Mesenchymal stem cell (in vitro differentiated cells and primary cell): ENCODE results near the gene CACNA1C.

Experiments used
- DNase-seq: peaks from one replicate; pipeline ENCODE4 v3.0.0-alpha.2; 2013
- H2AFZ ChIP-seq: one replicate; pipeline ENCODE4 v1.6.1; 2013; ENCODE audit warnings: low read depth, mild to moderate bottlenecking, control low read depth, inconsistent platforms, low read length, moderate library complexity
- H2AK5ac ChIP-seq: 2 replicates; pipeline ENCODE4 v1.6.1; 2013; ENCODE audit warnings: low read length, moderate library complexity, mild to moderate bottlenecking, inconsistent platforms; ENCODE audit not compliant: severe bottlenecking
- H2BK120ac ChIP-seq: one replicate; pipeline ENCODE4 v1.6.1; 2013; ENCODE audit warnings: low read depth, mild to moderate bottlenecking, inconsistent platforms, low read length, moderate library complexity
- H2BK12ac ChIP-seq, 2 experiments: one replicate each; pipeline ENCODE4 v1.6.1; 2013; ENCODE audit warnings: inconsistent platforms in 2 of 2, low read length in 2 of 2, mild to moderate bottlenecking in 2 of 2, moderate library complexity in 2 of 2, control low read depth in 1 of 2
- H2BK15ac ChIP-seq: one replicate; pipeline ENCODE4 v1.6.1; 2013; ENCODE audit warnings: mild to moderate bottlenecking, low read depth, inconsistent platforms; ENCODE audit not compliant: poor library complexity, severe bottlenecking
- H2BK5ac ChIP-seq: 2 replicates; pipeline ENCODE4 v1.6.1; 2013; ENCODE audit warnings: low read depth, mild to moderate bottlenecking, low read length, control low read depth, inconsistent platforms; ENCODE audit not compliant: poor library complexity, severe bottlenecking
- H3K14ac ChIP-seq, 2 experiments: one replicate each; pipeline ENCODE4 v1.6.1; 2013; ENCODE audit warnings: inconsistent platforms in 2 of 2, low read length in 2 of 2, control low read depth in 1 of 2, mild to moderate bottlenecking in 1 of 2, moderate library complexity in 1 of 2
- H3K18ac ChIP-seq, 2 experiments: one replicate each; pipeline ENCODE4 v1.6.1; 2013; ENCODE audit warnings: inconsistent platforms in 2 of 2, low read length in 2 of 2, control low read depth in 1 of 2, low read depth in 1 of 2, mild to moderate bottlenecking in 1 of 2
- H3K23ac ChIP-seq, 2 experiments: one replicate each; pipeline ENCODE4 v1.6.1; 2013; ENCODE audit warnings: inconsistent platforms in 2 of 2, low read length in 2 of 2, mild to moderate bottlenecking in 2 of 2, moderate library complexity in 2 of 2, control low read depth in 1 of 2
- H3K27ac ChIP-seq: 2 replicates; pipeline ENCODE4 v1.5.1; 2013; ENCODE audit warnings: mild to moderate bottlenecking, moderate library complexity, low read length, control low read depth, inconsistent platforms; ENCODE audit not compliant: poor library complexity, severe bottlenecking
- H3K27me3 ChIP-seq, 2 experiments: 2 replicates each; pipeline versions ENCODE4 v1.6.1 to v1.7.0; 2013; ENCODE audit warnings: low read length in 2 of 2, mild to moderate bottlenecking in 2 of 2, moderate library complexity in 2 of 2, control low read depth in 1 of 2, inconsistent platforms in 1 of 2; ENCODE audit not compliant: control insufficient read depth in 1 of 2, insufficient read depth in 1 of 2
- H3K36me3 ChIP-seq, 2 experiments: 2 replicates each; pipeline versions ENCODE4 v1.6.1 to v1.7.0; 2013; ENCODE audit warnings: low read length in 2 of 2, control low read depth in 1 of 2, inconsistent platforms in 1 of 2, low read depth in 1 of 2, mild to moderate bottlenecking in 1 of 2; ENCODE audit not compliant: insufficient read depth in 2 of 2, control insufficient read depth in 1 of 2
- H3K4ac ChIP-seq, 2 experiments: one replicate each; pipeline ENCODE4 v1.6.1; 2013; ENCODE audit warnings: inconsistent platforms in 2 of 2, low read length in 2 of 2, mild to moderate bottlenecking in 2 of 2, moderate library complexity in 2 of 2, control low read depth in 1 of 2, low read depth in 1 of 2
- H3K4me1 ChIP-seq: 2 replicates; pipeline ENCODE4 v1.6.1; 2013; ENCODE audit warnings: low read depth, low read length, control low read depth; ENCODE audit not compliant: control insufficient read depth, insufficient read depth
- H3K4me2 ChIP-seq: 2 replicates; pipeline ENCODE4 v1.6.1; 2013; ENCODE audit warnings: low read length, mild to moderate bottlenecking, inconsistent platforms; ENCODE audit not compliant: poor library complexity, severe bottlenecking
- H3K4me3 ChIP-seq, 2 experiments: 2 replicates each; pipeline versions ENCODE4 v1.5.1 to v1.7.0; 2013; ENCODE audit warnings: low read length in 2 of 2, mild to moderate bottlenecking in 2 of 2, control low read depth in 1 of 2, low read depth in 1 of 2; ENCODE audit not compliant: insufficient read depth in 1 of 2
- H3K79me1 ChIP-seq: replicated peaks from 2 replicates; pipeline ENCODE4 v1.6.1; 2013; ENCODE audit warnings: mild to moderate bottlenecking, control low read depth, low read length, inconsistent platforms; ENCODE audit not compliant: poor library complexity, severe bottlenecking
- H3K9ac ChIP-seq: 2 replicates; pipeline ENCODE4 v1.7.0; 2013; ENCODE audit warnings: mild to moderate bottlenecking, low read length, moderate library complexity
- H3K9me3 ChIP-seq: 2 replicates; pipeline ENCODE4 v1.7.0; 2013; ENCODE audit warnings: mild to moderate bottlenecking, low read length; ENCODE audit not compliant: control insufficient read depth
- H4K8ac ChIP-seq: one replicate; pipeline ENCODE4 v1.6.1; 2013; ENCODE audit warnings: inconsistent platforms, mild to moderate bottlenecking, low read length, moderate library complexity
- H4K91ac ChIP-seq: one replicate; pipeline ENCODE4 v1.6.1; 2013; ENCODE audit warnings: mild to moderate bottlenecking, low read length, inconsistent platforms
- WGBS: methylation state at CpG from one replicate; pipeline ENCODE4 v1.1.7; 2013; ENCODE audit warnings: mixed read lengths; 5-methylcytosine and 5-hydroxymethylcytosine counted together

The CACNA1C gene

GRCh38 chr12:2483713-2484112, 430.9 kb downstream of the CACNA1C start:
- Histone ChIP-seq H3K9me3 (no peaks in the 10 kb centered on the region), H2BK15ac (no peak overlapping the region), H3K4me2 (no peak overlapping the region), H3K27me3 (peaks cover 0 to 16% of the 10 kb centered on the region in 2 experiments), H2AFZ (no peak overlapping the region), H4K8ac (no peak overlapping the region), H4K91ac (no peak overlapping the region), H3K36me3 (peaks cover 0 to 46% of the 10 kb centered on the region in 2 experiments), H3K79me1 (no peaks in the 10 kb centered on the region), H3K4me3 (no peak overlapping the region), H3K27ac (no peak overlapping the region), H2BK120ac (no peak overlapping the region), H3K14ac (no peak overlapping the region), H2BK12ac (no peak overlapping the region), H3K9ac (no peak overlapping the region), H3K23ac (no peak overlapping the region), H2BK5ac (no peak overlapping the region), H2AK5ac (no peak overlapping the region), H3K4ac (no peak overlapping the region), H3K18ac (no peak overlapping the region), H3K4me1 (no peaks in the 10 kb centered on the region)
- DNase-seq = no peak
- WGBS = 89% methylated on average over 3 of the region's 3 CpGs

- Histone ChIP-seq H3K79me1 (no peaks in the 10 kb centered on the region), H3K27ac (no peak overlapping the region), H3K9ac (no peak overlapping the region), H3K4me3 (no peak overlapping the region), H2AK5ac (no peak overlapping the region), H3K36me3 (peaks cover 0 to 48% of the 10 kb centered on the region in 2 experiments), H2BK12ac (no peak overlapping the region), H3K23ac (no peak overlapping the region), H4K8ac (no peak overlapping the region), H2BK120ac (no peak overlapping the region), H4K91ac (no peak overlapping the region), H3K27me3 (peaks cover 0 to 13% of the 10 kb centered on the region in 2 experiments), H3K9me3 (no peaks in the 10 kb centered on the region), H2BK15ac (no peak overlapping the region), H2BK5ac (no peak overlapping the region), H3K4me2 (no peak overlapping the region), H3K14ac (no peak overlapping the region), H3K4ac (peak overlapping the region in 1 of 2 experiments; percentile 48), H3K18ac (no peak overlapping the region), H3K4me1 (no peaks in the 10 kb centered on the region), H2AFZ (no peak overlapping the region)
- no peak for DNase-seq
- WGBS = 79% methylated on average over 9 of the region's 13 CpGs
These were observed 431.5 kb downstream of the CACNA1C start for GRCh38 chr12:2484141-2484776.

- no peak overlapping the region for H2BK120ac ChIP-seq
- peaks cover 0 to 46% of the 10 kb centered on the region in 2 experiments for H3K36me3 ChIP-seq
- H3K79me1 ChIP-seq = no peaks in the 10 kb centered on the region
- no peak overlapping the region for H4K91ac ChIP-seq
- peaks cover 0 to 13% of the 10 kb centered on the region in 2 experiments for H3K27me3 ChIP-seq
- H3K14ac ChIP-seq = no peak overlapping the region
- H2AFZ ChIP-seq = no peak overlapping the region
- H3K4me2 ChIP-seq = no peak overlapping the region
- no peak overlapping the region for H2BK12ac ChIP-seq
- H3K4ac ChIP-seq = no peak overlapping the region
- H2AK5ac ChIP-seq = no peak overlapping the region
- H3K18ac ChIP-seq = no peak overlapping the region
- no peaks in the 10 kb centered on the region for H3K4me1 ChIP-seq
- no peak overlapping the region for H3K4me3 ChIP-seq
- H3K9ac ChIP-seq = no peak overlapping the region
- no peak overlapping the region for H3K27ac ChIP-seq
- no peak overlapping the region for H2BK15ac ChIP-seq
- H2BK5ac ChIP-seq = no peak overlapping the region
- H3K23ac ChIP-seq = no peak overlapping the region
- H4K8ac ChIP-seq = no peak overlapping the region
- H3K9me3 ChIP-seq = no peaks in the 10 kb centered on the region
- DNase-seq = no peak
- 90% methylated on average over 7 of the region's 7 CpGs for WGBS
These were observed 432.9 kb downstream of the CACNA1C start for GRCh38 chr12:2485681-2486080.

DNA sequence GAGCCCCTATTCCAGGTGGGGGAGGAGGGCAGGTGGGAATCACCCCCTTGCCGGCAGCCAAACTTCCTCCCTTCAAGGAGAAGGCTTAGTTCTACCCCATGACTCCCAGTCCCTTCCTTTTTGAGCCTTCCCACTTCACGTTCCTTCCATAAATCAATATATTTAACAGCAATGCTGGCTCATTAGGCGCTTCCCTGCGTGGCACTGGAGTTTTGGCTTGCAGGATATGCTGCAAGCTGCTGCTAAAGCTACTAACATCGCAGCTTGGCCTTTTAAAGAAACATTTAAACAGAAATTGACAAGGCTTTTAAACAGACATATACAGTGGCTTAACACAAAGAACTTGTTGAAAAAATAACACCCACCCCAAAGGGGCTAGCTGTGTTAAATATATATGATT, 434.0 kb downstream of the CACNA1C start:
- Histone ChIP-seq H3K14ac (no peak overlapping the region), H3K4me1 (no peaks in the 10 kb centered on the region), H2BK12ac (no peak overlapping the region), H3K23ac (no peak overlapping the region), H2AK5ac (no peak overlapping the region), H3K36me3 (peaks cover 0 to 50% of the 10 kb centered on the region in 2 experiments), H3K4ac (no peak overlapping the region), H3K9me3 (no peaks in the 10 kb centered on the region), H3K27me3 (peaks cover 0 to 13% of the 10 kb centered on the region in 2 experiments), H3K4me2 (no peak overlapping the region), H3K27ac (no peak overlapping the region), H3K4me3 (no peak overlapping the region), H2BK120ac (no peak overlapping the region), H3K9ac (no peak overlapping the region), H4K8ac (no peak overlapping the region), H2BK15ac (no peak overlapping the region), H4K91ac (no peak overlapping the region), H2AFZ (no peak overlapping the region), H2BK5ac (no peak overlapping the region), H3K18ac (no peak overlapping the region), H3K79me1 (no peaks in the 10 kb centered on the region)
- no peak for DNase-seq
- WGBS = 79% methylated on average over 5 of the region's 5 CpGs
